ENCODE measurements around the gene SPDEF.

Gene SPDEF

GRCh38 chr6:34598712-34599111 lies 42.6 kb upstream of the SPDEF start:
- no peak for DNase-seq (ENCODE audit: low read depth, low spot score)
- CTCF ChIA-PET = interaction anchor here (1.2 to 3.9 kb wide), 3 partner anchors 10 to 403 kb away, joined by 3 to 24 read pairs (median 4); no protein-coding TSS in a partner anchor
- TF ChIP-seq, protein P1, sequence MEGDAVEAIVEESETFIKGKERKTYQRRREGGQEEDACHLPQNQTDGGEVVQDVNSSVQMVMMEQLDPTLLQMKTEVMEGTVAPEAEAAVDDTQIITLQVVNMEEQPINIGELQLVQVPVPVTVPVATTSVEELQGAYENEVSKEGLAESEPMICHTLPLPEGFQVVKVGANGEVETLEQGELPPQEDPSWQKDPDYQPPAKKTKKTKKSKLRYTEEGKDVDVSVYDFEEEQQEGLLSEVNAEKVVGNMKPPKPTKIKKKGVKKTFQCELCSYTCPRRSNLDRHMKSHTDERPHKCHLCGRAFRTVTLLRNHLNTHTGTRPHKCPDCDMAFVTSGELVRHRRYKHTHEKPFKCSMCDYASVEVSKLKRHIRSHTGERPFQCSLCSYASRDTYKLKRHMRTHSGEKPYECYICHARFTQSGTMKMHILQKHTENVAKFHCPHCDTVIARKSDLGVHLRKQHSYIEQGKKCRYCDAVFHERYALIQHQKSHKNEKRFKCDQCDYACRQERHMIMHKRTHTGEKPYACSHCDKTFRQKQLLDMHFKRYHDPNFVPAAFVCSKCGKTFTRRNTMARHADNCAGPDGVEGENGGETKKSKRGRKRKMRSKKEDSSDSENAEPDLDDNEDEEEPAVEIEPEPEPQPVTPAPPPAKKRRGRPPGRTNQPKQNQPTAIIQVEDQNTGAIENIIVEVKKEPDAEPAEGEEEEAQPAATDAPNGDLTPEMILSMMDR (IDR thresholded peaks at IDR 0.05; ENCODE audit: insufficient read depth, low read length, missing control alignments) = no peak
- POLR2A ChIA-PET = no interaction called here
- H3K4me3 ChIP-seq (ENCODE audit: low read depth, low read length) = no peak overlapping the region

DNA sequence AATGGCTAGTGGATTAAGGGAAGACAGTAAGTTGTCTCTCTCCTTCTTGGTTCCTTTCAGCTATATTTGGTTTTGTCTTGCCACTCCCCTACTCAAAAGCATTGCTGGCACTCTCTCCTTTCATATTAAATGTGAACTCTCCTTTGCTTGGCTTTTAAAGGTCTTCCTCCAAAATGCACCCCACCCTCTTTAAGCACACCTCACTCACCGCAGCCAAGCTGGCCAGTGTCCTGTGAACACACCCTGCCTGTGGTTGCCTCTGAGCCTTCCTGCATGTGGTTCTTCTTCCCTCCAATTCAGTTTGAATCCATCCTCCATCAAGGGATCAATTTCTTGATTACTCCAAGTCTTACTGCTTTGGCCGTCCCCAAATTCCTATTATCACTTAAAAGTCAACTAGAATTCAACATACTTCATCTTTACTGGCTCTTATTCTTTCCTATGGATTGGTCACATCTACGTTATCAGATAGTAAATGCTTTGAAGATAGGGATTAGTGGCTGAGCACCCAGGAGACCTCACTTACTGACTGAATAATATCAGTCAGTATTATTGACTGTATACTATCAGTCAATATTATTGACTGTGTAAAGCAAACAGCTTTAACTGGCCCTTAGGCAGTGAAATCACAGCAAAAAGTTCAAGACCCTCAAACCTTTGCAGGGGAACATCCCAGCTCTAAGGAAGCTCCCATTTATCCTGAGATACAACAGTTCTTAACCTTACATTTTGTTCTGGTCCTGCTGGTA lies 41.6 kb upstream of the SPDEF start:
- no peak for DNase-seq (ENCODE audit: low read depth, low spot score)
- no peak overlapping the region for H3K4me3 ChIP-seq (ENCODE audit: low read depth, low read length)
- TF ChIP-seq, protein P1 (IDR thresholded peaks at IDR 0.05; ENCODE audit: insufficient read depth, low read length, missing control alignments) = no peak
- POLR2A ChIA-PET = no interaction called here
- CTCF ChIA-PET = interaction anchor here (0.7 to 3.9 kb wide), 6 partner anchors 9 to 402 kb away, joined by 3 to 24 read pairs (median 4); no protein-coding TSS in a partner anchor

- DNase-seq (ENCODE audit: low read depth, low spot score) = no peak
- CTCF ChIA-PET = interaction anchor here (0.9 to 1.5 kb wide), 3 partner anchors 8 to 400 kb away, joined by 3 to 8 read pairs (median 4); no protein-coding TSS in a partner anchor
- POLR2A ChIA-PET = no interaction called here
- TF ChIP-seq, protein P1 (IDR thresholded peaks at IDR 0.05; ENCODE audit: insufficient read depth, low read length, missing control alignments) = no peak
- no peak overlapping the region for H3K4me3 ChIP-seq (ENCODE audit: low read depth, low read length)
Observed at GRCh38 chr6:34596798-34597197, 40.7 kb upstream of the SPDEF start.

- ChIA-PET POLR2A (no interaction called here), CTCF (interaction anchor here (0.7 to 0.9 kb wide), 3 partner anchors 10 to 399 kb away, joined by 3 to 4 read pairs (median 3); no protein-coding TSS in a partner anchor)
- DNase-seq (ENCODE audit: low read depth, low spot score) = no peak
Observed at GRCh38 chr6:34595332-34596184, 39.4 kb upstream of the SPDEF start.

GRCh38 chr6:34593701-34594100 lies 37.6 kb upstream of the SPDEF start:
- no peak for DNase-seq (ENCODE audit: low read depth, low spot score)
- no peak overlapping the region for H3K4me3 ChIP-seq (ENCODE audit: low read depth, low read length)
- CTCF ChIA-PET = interaction anchor here (0.7 to 2.1 kb wide), 8 partner anchors 9 to 431 kb away, joined by 3 to 8 read pairs (median 4); no protein-coding TSS in a partner anchor
- POLR2A ChIA-PET = no interaction called here
- TF ChIP-seq, protein P1 (IDR thresholded peaks at IDR 0.05; ENCODE audit: insufficient read depth, low read length, missing control alignments) = no peak

More at GRCh38 chr6:34595332-34596184, 39.4 kb upstream of the SPDEF start:
- no peak overlapping the region for H3K4me3 ChIP-seq (ENCODE audit: low read depth, low read length)
- TF ChIP-seq, protein P1 (IDR thresholded peaks at IDR 0.05; ENCODE audit: insufficient read depth, low read length, missing control alignments) = no peak

Measured in AG04449 (cell line).